Fibroblast of lung (primary cell): ENCODE data around the gene CSPG5.

Experiments used
- CTCF ChIP-seq, 2 donors: IDR thresholded peaks in 1 of 2; conservative IDR thresholded peaks in 1 of 2; 1 replicate in 1 of 2; 2 replicates in 1 of 2; pipeline ENCODE4 v1.5.1; 2011 to 2012; ENCODE audit warnings: low read length in 2 of 2, control low read depth in 1 of 2, inconsistent platforms in 1 of 2, low read depth in 1 of 2, mild to moderate bottlenecking in 1 of 2
- EZH2 ChIP-seq: IDR thresholded peaks from 2 replicates; pipeline ENCODE4 v1.5.1; 2012; ENCODE audit warnings: low read length, control low read depth, mild to moderate bottlenecking; ENCODE audit errors: missing control alignments

GRCh38 chr3:47525617-47526016, 53.0 kb downstream of the CSPG5 start:
- TF ChIP-seq EZH2 (no peak), CTCF (conservative IDR thresholded peaks at IDR 0.05 in 1 of 2, IDR thresholded peaks at IDR 0.05 in 1 of 2; ENCODE audit: low read depth in 1 of 2, low read length in 2 of 2) (no peak)
